ENCODE measurements around the gene METTL25.

DNA sequence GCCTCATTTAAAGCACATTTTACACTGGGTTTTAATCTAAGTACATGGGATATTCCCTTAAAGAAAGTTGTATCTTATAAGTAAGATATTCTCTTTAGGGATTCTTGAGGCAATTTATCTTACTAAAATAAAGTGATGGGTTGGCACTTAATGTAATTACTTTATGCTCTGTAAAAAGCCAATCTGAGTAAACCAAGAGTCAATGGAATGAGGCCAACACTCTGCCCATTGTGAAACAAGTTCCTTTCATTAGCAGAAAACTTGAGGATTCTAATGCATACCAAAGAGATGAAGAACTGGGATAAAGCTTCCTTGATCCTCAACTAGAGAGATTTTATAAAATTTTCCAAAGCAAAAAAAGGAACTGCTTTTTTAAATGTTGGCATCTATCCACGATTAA lies 121.2 kb downstream of the METTL25 start:
- TF ChIP-seq EZH2 (IDR thresholded peaks at IDR 0.05; ENCODE audit: low read depth, unreplicated experiment): no peak
- TF ChIP-seq, protein P1, sequence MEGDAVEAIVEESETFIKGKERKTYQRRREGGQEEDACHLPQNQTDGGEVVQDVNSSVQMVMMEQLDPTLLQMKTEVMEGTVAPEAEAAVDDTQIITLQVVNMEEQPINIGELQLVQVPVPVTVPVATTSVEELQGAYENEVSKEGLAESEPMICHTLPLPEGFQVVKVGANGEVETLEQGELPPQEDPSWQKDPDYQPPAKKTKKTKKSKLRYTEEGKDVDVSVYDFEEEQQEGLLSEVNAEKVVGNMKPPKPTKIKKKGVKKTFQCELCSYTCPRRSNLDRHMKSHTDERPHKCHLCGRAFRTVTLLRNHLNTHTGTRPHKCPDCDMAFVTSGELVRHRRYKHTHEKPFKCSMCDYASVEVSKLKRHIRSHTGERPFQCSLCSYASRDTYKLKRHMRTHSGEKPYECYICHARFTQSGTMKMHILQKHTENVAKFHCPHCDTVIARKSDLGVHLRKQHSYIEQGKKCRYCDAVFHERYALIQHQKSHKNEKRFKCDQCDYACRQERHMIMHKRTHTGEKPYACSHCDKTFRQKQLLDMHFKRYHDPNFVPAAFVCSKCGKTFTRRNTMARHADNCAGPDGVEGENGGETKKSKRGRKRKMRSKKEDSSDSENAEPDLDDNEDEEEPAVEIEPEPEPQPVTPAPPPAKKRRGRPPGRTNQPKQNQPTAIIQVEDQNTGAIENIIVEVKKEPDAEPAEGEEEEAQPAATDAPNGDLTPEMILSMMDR (conservative IDR thresholded peaks at IDR 0.05; ENCODE audit: low read depth in 2 of 2): no peak
- no peak for TF ChIP-seq EZH2phosphoT487 (IDR thresholded peaks at IDR 0.05; ENCODE audit: unreplicated experiment)
- TF ChIP-seq, protein P2, sequence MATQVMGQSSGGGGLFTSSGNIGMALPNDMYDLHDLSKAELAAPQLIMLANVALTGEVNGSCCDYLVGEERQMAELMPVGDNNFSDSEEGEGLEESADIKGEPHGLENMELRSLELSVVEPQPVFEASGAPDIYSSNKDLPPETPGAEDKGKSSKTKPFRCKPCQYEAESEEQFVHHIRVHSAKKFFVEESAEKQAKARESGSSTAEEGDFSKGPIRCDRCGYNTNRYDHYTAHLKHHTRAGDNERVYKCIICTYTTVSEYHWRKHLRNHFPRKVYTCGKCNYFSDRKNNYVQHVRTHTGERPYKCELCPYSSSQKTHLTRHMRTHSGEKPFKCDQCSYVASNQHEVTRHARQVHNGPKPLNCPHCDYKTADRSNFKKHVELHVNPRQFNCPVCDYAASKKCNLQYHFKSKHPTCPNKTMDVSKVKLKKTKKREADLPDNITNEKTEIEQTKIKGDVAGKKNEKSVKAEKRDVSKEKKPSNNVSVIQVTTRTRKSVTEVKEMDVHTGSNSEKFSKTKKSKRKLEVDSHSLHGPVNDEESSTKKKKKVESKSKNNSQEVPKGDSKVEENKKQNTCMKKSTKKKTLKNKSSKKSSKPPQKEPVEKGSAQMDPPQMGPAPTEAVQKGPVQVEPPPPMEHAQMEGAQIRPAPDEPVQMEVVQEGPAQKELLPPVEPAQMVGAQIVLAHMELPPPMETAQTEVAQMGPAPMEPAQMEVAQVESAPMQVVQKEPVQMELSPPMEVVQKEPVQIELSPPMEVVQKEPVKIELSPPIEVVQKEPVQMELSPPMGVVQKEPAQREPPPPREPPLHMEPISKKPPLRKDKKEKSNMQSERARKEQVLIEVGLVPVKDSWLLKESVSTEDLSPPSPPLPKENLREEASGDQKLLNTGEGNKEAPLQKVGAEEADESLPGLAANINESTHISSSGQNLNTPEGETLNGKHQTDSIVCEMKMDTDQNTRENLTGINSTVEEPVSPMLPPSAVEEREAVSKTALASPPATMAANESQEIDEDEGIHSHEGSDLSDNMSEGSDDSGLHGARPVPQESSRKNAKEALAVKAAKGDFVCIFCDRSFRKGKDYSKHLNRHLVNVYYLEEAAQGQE (IDR thresholded peaks at IDR 0.05; ENCODE audit: unreplicated experiment): no peak
- TF ChIP-seq, protein P3, sequence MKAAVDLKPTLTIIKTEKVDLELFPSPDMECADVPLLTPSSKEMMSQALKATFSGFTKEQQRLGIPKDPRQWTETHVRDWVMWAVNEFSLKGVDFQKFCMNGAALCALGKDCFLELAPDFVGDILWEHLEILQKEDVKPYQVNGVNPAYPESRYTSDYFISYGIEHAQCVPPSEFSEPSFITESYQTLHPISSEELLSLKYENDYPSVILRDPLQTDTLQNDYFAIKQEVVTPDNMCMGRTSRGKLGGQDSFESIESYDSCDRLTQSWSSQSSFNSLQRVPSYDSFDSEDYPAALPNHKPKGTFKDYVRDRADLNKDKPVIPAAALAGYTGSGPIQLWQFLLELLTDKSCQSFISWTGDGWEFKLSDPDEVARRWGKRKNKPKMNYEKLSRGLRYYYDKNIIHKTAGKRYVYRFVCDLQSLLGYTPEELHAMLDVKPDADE (IDR thresholded peaks at IDR 0.05): no peak
- TF ChIP-seq POLR2AphosphoS5 (IDR thresholded peaks at IDR 0.05; ENCODE audit: low read depth): no peak
- TF ChIP-seq CREB1 (CRISPR knock-in tag; IDR thresholded peaks at IDR 0.05; ENCODE audit: low read depth): no peak
- no peak for TF ChIP-seq NANOG (IDR thresholded peaks at IDR 0.05; ENCODE audit: borderline replicate concordance)
- TF ChIP-seq JUNB (IDR thresholded peaks at IDR 0.05; ENCODE audit: unreplicated experiment): no peak
- TF ChIP-seq STAT1 (IDR thresholded peaks at IDR 0.05; ENCODE audit: unreplicated experiment): no peak
- TF ChIP-seq ZNF331 (CRISPR knock-in tag; IDR thresholded peaks at IDR 0.05; ENCODE audit: low read depth): no peak
- TF ChIP-seq ZNF114 (CRISPR knock-in tag; IDR thresholded peaks at IDR 0.05): no peak
